Ovary (tissue), 9 donors: Measurements from ENCODE around the gene CASP14. TPM values are rescaled to one million over a fixed set of nuclear protein-coding genes. Genes with fewer than 3 reads are reported as not detected.

Source experiments
- DNase-seq, 5 donors: peaks; one replicate each; pipeline ENCODE4 v3.0.0-alpha.2; 2019 to 2020
- H3K27ac ChIP-seq, 2 donors: fragments of 200-600 bp; one replicate each; pipeline versions ENCODE4 v1.5.1 to v1.8.0; 2019 to 2022
- H3K27me3 ChIP-seq: fragments of 200-600 bp; one replicate; pipeline ENCODE4 v1.8.0; 2022
- H3K36me3 ChIP-seq: fragments of 200-600 bp; sonication (generic); one replicate; pipeline ENCODE4 v1.5.1; 2019
- H3K4me1 ChIP-seq: one replicate; pipeline ENCODE4 v1.8.1; 2013; ENCODE audit warnings: mild to moderate bottlenecking, moderate library complexity; ENCODE audit not compliant: insufficient read depth
- H3K4me3 ChIP-seq: fragments of 200-600 bp; sonication (generic); one replicate; pipeline ENCODE4 v1.5.1; 2017
- H3K9me3 ChIP-seq, 2 donors: fragments of 200-600 bp in 1 of 2; sonication (generic) in 1 of 2; one replicate each; pipeline versions ENCODE4 v1.5.1 to v1.8.1; 2013 to 2019; ENCODE audit warnings: mild to moderate bottlenecking in 1 of 2, moderate library complexity in 1 of 2
- CTCF ChIP-seq, 3 donors: fragments of 450-650 bp in 2 of 3; fragments of 200-600 bp in 1 of 3; IDR thresholded peaks; one replicate each; pipeline versions ENCODE4 v1.5.1 to v1.8.0; 2016 to 2022; ENCODE audit warnings: antibody characterized with exemption in 3 of 3, mild to moderate bottlenecking in 1 of 3
- EP300 ChIP-seq: sonication (generic); formaldehyde crosslinking; IDR thresholded peaks from one replicate; pipeline ENCODE4 v1.6.1; 2017; ENCODE audit warnings: antibody characterized with exemption
- POLR2A ChIP-seq: fragments of 450-650 bp; IDR thresholded peaks from one replicate; pipeline ENCODE4 v1.6.1; 2017; ENCODE audit warnings: antibody characterized with exemption, mild to moderate bottlenecking, moderate library complexity
- WGBS, 3 donors: extraction: QIAGEN DNeasy Blood & Tissue Kit in 1 of 3; methylation state at CpG; one replicate each; pipeline versions ENCODE4 v1.1.5 to v1.1.7; 2013 to 2017; 5-methylcytosine and 5-hydroxymethylcytosine counted together
- intact Hi-C, 4 donors: fragments of 100-400 bp; cut with DNase I; formaldehyde crosslinking; loops; one replicate each; pipeline versions ENCODE4 v1.11.0 to v1.15.1; 2022 to 2023
- polyA plus RNA-seq, 2 donors: library from polyadenylated mRNA; stranded (reverse); fragments of 200-250 nt in 1 of 2; fragments of 350-450 nt in 1 of 2; fragmentation: Illumina TruSeq in 1 of 2; extraction: RNeasy Lipid Tissue Mini Kit (QIAGEN cat#74804) in 1 of 2; gene quantifications; one replicate each; pipeline ENCODE4 v1.2.3, GENCODE V29; 2013 to 2014
- total RNA-seq, 7 donors: library from RNA; depleted of rRNA in 2 of 7; stranded (reverse); fragments of >200 nt in 2 of 7; fragmentation: NEBNext Ultra II Directional in 3 of 7; extraction: Animal tissue kit (Norgen Biotek cat#: 25700) in 3 of 7; gene quantifications; one replicate each; pipeline versions ENCODE4 v1.1.0 to v1.2.4, GENCODE V29; 2016 to 2023
- donor health status: DM: no; HTN: no; CAD: no; lungs with moderate emphysema.
- donor health status: DM: no; HTN: no; CAD: no.
- donor health status: Bipolar disorder and iron deficiency.
- donor health status: DM: yes; HTN: yes; CAD: no.
- donor health status: DM: no; HTN: no; CAD: no.
- donor health status: DM: yes; HTN: yes; CAD: no.

The CASP14 gene
- total and polyA plus RNA-seq, 9 donors, result not detected

DNA sequence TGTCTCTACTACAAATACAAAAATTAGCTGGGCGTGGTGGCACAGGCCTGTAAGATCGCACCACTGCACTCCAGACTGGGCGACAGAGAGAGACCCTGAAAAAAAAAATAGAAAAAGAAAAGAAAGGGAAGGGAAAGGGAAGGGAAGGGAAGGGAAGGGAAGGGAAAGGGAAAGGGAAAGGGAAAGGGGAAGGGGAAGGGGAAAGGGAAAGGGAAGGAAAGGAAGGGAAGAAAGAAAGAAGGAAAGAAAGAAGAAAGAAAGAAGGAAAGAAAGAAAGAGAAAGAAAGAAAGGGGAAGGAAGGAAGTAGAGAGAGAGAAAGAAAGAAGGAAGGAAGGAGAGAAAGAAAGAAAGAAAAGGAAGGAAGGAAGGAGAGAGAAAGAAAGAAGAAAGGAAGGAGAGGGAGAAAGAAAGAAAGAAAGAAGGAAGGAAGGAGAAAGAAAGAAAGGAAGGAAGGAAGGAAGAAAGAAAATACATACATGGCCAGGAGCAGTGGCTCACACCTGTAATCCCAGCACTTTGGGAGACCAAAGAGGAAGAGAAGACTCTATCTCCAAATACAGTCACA lies 49.8 kb downstream of the CASP14 start:
- DNase-seq, result no peak
- 93 to 97% (median 94%) methylated on average over 3 of the region's 3 CpGs for WGBS, 3 donors
- H3K36me3 ChIP-seq, result no peaks in the 10 kb centered on the region
- H3K4me1 ChIP-seq, result no peaks in the 10 kb centered on the region
- no peaks in the 10 kb centered on the region for H3K9me3 ChIP-seq
- no peak overlapping the region for H3K27ac ChIP-seq
- H3K4me3 ChIP-seq, result no peak overlapping the region
- TF ChIP-seq CTCF (IDR thresholded peaks at IDR 0.05) (no peak), POLR2A (no peak), EP300 (no peak)
- H3K27me3 ChIP-seq, result no peaks in the 10 kb centered on the region
- intact Hi-C loops, result loop anchor here in 2 of 4 donors (5.0 to 10.0 kb wide), 2 partner anchors 46 to 58 kb away; no protein-coding TSS in a partner anchor

DNA sequence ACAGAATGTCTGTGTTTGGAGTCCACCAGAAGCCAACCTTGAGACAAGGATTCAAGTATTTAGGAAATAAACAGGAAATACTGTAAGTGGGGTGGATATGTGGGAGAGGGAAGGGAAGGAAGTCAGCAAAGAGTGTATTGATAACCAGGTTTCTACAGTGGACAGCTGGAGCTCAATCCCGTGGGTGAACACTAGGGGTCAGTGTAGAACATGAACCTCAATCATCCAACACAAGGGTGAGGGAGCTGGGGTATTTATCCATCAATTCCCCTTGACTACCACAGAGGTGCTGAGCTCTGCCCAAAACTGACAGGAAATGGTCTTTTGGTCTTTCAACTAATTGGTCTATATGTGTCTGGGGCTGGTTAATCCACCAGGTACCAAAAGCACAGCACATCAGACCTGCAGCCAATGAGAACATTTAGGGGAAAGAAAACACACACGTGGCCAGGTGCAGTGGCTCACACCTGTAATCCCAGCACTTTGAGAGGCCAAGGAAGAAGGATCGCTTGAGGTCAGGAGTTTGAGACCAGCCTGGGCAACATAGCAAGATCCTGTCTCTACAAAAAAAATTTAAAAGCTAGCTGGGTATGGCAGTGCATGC lies 52.3 kb downstream of the CASP14 start:
- no peak overlapping the region for H3K27ac ChIP-seq
- WGBS, 3 donors, result 56 to 70% (median 62%) methylated on average over 3 of the region's 3 CpGs
- no peaks in the 10 kb centered on the region for H3K4me1 ChIP-seq
- H3K4me3 ChIP-seq, result no peak overlapping the region
- no peaks in the 10 kb centered on the region for H3K27me3 ChIP-seq
- TF ChIP-seq POLR2A, result no peak
- no peak for TF ChIP-seq CTCF (IDR thresholded peaks at IDR 0.05)
- no peak for TF ChIP-seq EP300
- no peaks in the 10 kb centered on the region for H3K9me3 ChIP-seq
- no peak for DNase-seq
- no peaks in the 10 kb centered on the region for H3K36me3 ChIP-seq
- intact Hi-C loops, result no loop called here

DNA sequence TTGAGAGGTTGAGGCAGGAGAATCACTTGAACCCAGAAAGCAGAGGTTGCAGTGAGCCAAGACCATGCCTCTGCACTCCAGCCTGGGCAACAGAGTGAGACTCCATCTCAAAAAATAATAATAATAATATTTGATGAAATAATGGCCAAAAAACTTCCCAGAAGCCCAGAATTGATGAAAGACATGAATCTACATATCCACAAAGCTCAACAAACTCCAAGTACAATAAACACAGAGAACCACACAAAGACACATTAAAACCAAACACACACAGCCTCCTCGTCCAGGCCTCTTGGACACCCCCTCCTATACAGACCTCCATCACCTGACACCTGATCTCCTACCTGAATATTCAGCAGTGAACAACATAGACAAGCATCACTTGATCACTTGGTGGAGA lies 54.7 kb downstream of the CASP14 start:
- Histone ChIP-seq H3K9me3 (no peaks in the 10 kb centered on the region), H3K27me3 (no peaks in the 10 kb centered on the region), H3K4me3 (no peak overlapping the region), H3K27ac (no peak overlapping the region), H3K4me1 (no peaks in the 10 kb centered on the region), H3K36me3 (no peaks in the 10 kb centered on the region)
- TF ChIP-seq POLR2A, result no peak
- TF ChIP-seq CTCF (IDR thresholded peaks at IDR 0.05), result no peak
- TF ChIP-seq EP300, result no peak
- no peak for DNase-seq
- 81 to 95% (median 90%) methylated on average over 1 of the region's 1 CpG for WGBS, 3 donors
- intact Hi-C loops, result no loop called here

- no peak for DNase-seq
- no peak overlapping the region for H3K27ac ChIP-seq
- TF ChIP-seq CTCF (IDR thresholded peaks at IDR 0.05) (no peak), EP300 (no peak), POLR2A (no peak)
- H3K4me1 ChIP-seq, result no peaks in the 10 kb centered on the region
- 77 to 88% (median 81%) methylated on average over 1 of the region's 1 CpG for WGBS, 3 donors
- intact Hi-C loops, result no loop called here
- H3K9me3 ChIP-seq, result no peaks in the 10 kb centered on the region
- no peaks in the 10 kb centered on the region for H3K36me3 ChIP-seq
- no peaks in the 10 kb centered on the region for H3K27me3 ChIP-seq
- H3K4me3 ChIP-seq, result no peak overlapping the region
These were observed 55.1 kb downstream of the CASP14 start for GRCh38 chr19:15104411-15104810.
